Natural killer cell (primary cell): Measurements from ENCODE around the gene CATSPERZ. TPM values are rescaled to one million over a fixed set of nuclear protein-coding genes. Genes with fewer than 3 reads are reported as not detected.

Experiments
- ATAC-seq, 3 donors: fragments of 150-1000 bp in 2 of 3; fragments of 200-7000 bp in 1 of 3; cut with Tn5 transposase; 1 replicate in 1 of 3; 2 replicates in 2 of 3; pipeline ENCODE4 v1.10.0; 2021; ENCODE audit warnings: mild to moderate bottlenecking in 2 of 3, moderate library complexity in 2 of 3
- DNase-seq, 2 donors: peaks; one replicate each; pipeline versions ENCODE4 v3.0.0 to v3.0.0-alpha.2; 2013 to 2021; ENCODE audit warnings: mixed read lengths in 1 of 2
- H3K27ac ChIP-seq: one replicate; pipeline ENCODE4 v1.5.1; 2013; ENCODE audit warnings: mild to moderate bottlenecking, low read length
- H3K27me3 ChIP-seq: one replicate; pipeline ENCODE4 v1.6.1; 2013; ENCODE audit warnings: low read length; ENCODE audit not compliant: control insufficient read depth, insufficient read depth
- H3K36me3 ChIP-seq: one replicate; pipeline ENCODE4 v1.6.1; 2013; ENCODE audit warnings: low read length; ENCODE audit not compliant: control insufficient read depth, insufficient read depth
- H3K4me1 ChIP-seq: one replicate; pipeline ENCODE4 v1.6.1; 2013; ENCODE audit warnings: low read length; ENCODE audit not compliant: control insufficient read depth, insufficient read depth
- H3K4me3 ChIP-seq: one replicate; pipeline ENCODE4 v1.5.1; 2013; ENCODE audit warnings: low read length
- H3K9me3 ChIP-seq: one replicate; pipeline ENCODE4 v1.6.1; 2013; ENCODE audit warnings: low read length; ENCODE audit not compliant: control insufficient read depth, insufficient read depth
- H3K27ac Mint-ChIP-seq, 2 donors: one replicate each; pipeline ENCODE4 v1.8.0; 2022; ENCODE audit warnings: mild to moderate bottlenecking in 2 of 2, mixed read lengths in 2 of 2, moderate library complexity in 1 of 2
- H3K27me3 Mint-ChIP-seq, 2 donors: one replicate each; pipeline ENCODE4 v1.8.0; 2022; ENCODE audit warnings: low read depth in 2 of 2, mixed read lengths in 2 of 2
- H3K36me3 Mint-ChIP-seq: one replicate; pipeline ENCODE4 v1.8.0; 2022; ENCODE audit warnings: mixed read lengths
- H3K4me1 Mint-ChIP-seq, 2 donors: one replicate each; pipeline ENCODE4 v1.8.0; 2022; ENCODE audit warnings: mixed read lengths in 2 of 2
- H3K4me3 Mint-ChIP-seq: one replicate; pipeline ENCODE4 v1.8.0; 2022; ENCODE audit warnings: mild to moderate bottlenecking, moderate library complexity, mixed read lengths
- H3K9me3 Mint-ChIP-seq, 2 donors: one replicate each; pipeline ENCODE4 v1.8.0; 2022; ENCODE audit warnings: mixed read lengths in 2 of 2
- CTCF ChIP-seq: fragments of 200-600 bp; IDR thresholded peaks from one replicate; pipeline ENCODE4 v1.8.0; 2022; ENCODE audit warnings: antibody characterized with exemption
- WGBS: methylation state at CpG from one replicate; pipeline ENCODE4 v1.1.7; 2013; ENCODE audit warnings: missing lambda C conversion rate; ENCODE audit not compliant: insufficient coverage; 5-methylcytosine and 5-hydroxymethylcytosine counted together
- intact Hi-C: fragments of 100-400 bp; cut with micrococcal nuclease; formaldehyde crosslinking; loops from one replicate; pipeline ENCODE4 v1.14.2; 2022
- total RNA-seq, 4 donors: library from RNA; stranded (reverse); fragments of 120-200 nt in 1 of 4; gene quantifications; one replicate each; pipeline versions ENCODE4 v1.2.3 to v1.2.4, GENCODE V29; 2013 to 2022

Gene CATSPERZ
- total RNA-seq, 3 donors from 2014 or later (not counting 1 experiment from before 2014, with no cell fraction given) = 0.80 to 0.90 TPM; not detected in 1

- TF ChIP-seq CTCF = no peak
- peaks cover 32% of the 10 kb centered on the region for H3K36me3 ChIP-seq
- intact Hi-C loops = loop anchor here (1.0 to 5.0 kb wide), 4 partner anchors 12 to 130 kb away; partner anchors contain the start of genes CCDC88B, ESRRA and STIP1
- no peaks in the 10 kb centered on the region for H3K27me3 Mint-ChIP-seq
- H3K9me3 ChIP-seq = no peaks in the 10 kb centered on the region
- ATAC-seq (peak; percentile 62 to 84 (median 76)), DNase-seq (peak; percentile 87 to 100)
- H3K27me3 ChIP-seq = no peaks in the 10 kb centered on the region
- H3K4me3 ChIP-seq = peak within 1 kb of the TSS; percentile 91
- no peaks in the 10 kb centered on the region for H3K9me3 Mint-ChIP-seq
- peak within 1 kb of the TSS; percentile 97 for H3K4me3 Mint-ChIP-seq
- peaks cover 30% of the 10 kb centered on the region for H3K4me1 ChIP-seq
- H3K36me3 Mint-ChIP-seq = no peaks in the 10 kb centered on the region
- H3K27ac ChIP-seq = peak within 1 kb of the TSS; percentile 86
- peak within 1 kb of the TSS; percentile 88 to 99 for H3K27ac Mint-ChIP-seq
- peaks cover 54 to 61% of the 10 kb centered on the region in 2 donors for H3K4me1 Mint-ChIP-seq
- WGBS = under 1% methylated on average over 43 of the region's 43 CpGs
These were observed 17.3 kb downstream of the CATSPERZ start, which contains the start of gene TRMT112 for GRCh38 chr11:64317325-64317960. Gene TRMT112, minus strand, starts transcription at chr11:64317559. Its CDS starts 33 bp downstream, at chr11:64317526.

DNA sequence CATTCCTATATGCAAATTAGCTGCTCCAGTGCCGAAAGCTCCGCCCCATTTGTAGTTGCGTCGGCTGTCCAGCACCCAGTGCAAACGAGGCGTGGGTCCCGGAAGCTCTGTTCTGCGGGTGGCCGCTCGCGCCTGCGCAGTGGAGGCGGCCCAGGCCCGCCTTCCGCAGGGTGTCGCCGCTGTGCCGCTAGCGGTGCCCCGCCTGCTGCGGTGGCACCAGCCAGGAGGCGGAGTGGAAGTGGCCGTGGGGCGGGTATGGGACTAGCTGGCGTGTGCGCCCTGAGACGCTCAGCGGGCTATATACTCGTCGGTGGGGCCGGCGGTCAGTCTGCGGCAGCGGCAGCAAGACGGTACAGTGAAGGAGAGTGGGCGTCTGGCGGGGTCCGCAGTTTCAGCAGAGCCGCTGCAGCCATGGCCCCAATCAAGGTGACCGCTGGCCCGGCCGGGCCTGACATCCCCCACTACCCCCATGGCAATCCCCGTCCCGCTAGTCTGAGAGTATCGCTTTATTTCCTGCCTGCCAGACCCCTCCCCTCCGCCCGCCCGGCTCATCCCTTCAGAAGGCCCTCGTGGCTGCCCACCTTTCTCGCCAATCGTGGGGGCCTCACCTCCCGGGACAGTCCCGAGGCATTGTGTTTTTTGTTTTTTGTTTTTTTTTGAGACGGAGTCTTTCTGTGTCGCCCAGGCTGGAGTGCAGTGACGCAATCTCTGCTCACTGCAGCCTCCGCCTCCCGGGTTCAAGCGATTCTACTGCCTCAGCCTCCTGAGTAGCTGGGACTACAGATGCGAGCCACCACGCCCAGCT is 18.0 kb downstream of the CATSPERZ start, which contains the start of gene PRDX5:
Gene PRDX5 (plus strand): TSS at position 161 of the 805 bp plus-strand sequence. CDS start 95 bp downstream, at position 256.
- under 1% methylated on average over 60 of the region's 61 CpGs for WGBS
- Histone ChIP-seq H3K4me3 (peak within 1 kb of the TSS; percentile 91), H3K9me3 (no peaks in the 10 kb centered on the region), H3K27ac (peak within 1 kb of the TSS; percentile 86), H3K36me3 (peaks cover 34% of the 10 kb centered on the region), H3K27me3 (no peaks in the 10 kb centered on the region), H3K4me1 (peaks cover 30% of the 10 kb centered on the region)
- H3K9me3 Mint-ChIP-seq = no peaks in the 10 kb centered on the region
- no peaks in the 10 kb centered on the region for H3K27me3 Mint-ChIP-seq
- no peak for TF ChIP-seq CTCF
- H3K4me3 Mint-ChIP-seq = peak within 1 kb of the TSS; percentile 97
- DNase-seq (peak; percentile 95 to 99), ATAC-seq (peak; percentile 74 to 90 (median 78))
- H3K4me1 Mint-ChIP-seq = peaks cover 47 to 53% of the 10 kb centered on the region in 2 donors
- H3K27ac Mint-ChIP-seq = peak within 1 kb of the TSS; percentile 88 to 99
- no peaks in the 10 kb centered on the region for H3K36me3 Mint-ChIP-seq
- intact Hi-C loops = loop anchor here (1.0 to 5.0 kb wide), 5 partner anchors 13 to 131 kb away; partner anchors contain the start of genes CCDC88B, ESRRA and STIP1

DNA sequence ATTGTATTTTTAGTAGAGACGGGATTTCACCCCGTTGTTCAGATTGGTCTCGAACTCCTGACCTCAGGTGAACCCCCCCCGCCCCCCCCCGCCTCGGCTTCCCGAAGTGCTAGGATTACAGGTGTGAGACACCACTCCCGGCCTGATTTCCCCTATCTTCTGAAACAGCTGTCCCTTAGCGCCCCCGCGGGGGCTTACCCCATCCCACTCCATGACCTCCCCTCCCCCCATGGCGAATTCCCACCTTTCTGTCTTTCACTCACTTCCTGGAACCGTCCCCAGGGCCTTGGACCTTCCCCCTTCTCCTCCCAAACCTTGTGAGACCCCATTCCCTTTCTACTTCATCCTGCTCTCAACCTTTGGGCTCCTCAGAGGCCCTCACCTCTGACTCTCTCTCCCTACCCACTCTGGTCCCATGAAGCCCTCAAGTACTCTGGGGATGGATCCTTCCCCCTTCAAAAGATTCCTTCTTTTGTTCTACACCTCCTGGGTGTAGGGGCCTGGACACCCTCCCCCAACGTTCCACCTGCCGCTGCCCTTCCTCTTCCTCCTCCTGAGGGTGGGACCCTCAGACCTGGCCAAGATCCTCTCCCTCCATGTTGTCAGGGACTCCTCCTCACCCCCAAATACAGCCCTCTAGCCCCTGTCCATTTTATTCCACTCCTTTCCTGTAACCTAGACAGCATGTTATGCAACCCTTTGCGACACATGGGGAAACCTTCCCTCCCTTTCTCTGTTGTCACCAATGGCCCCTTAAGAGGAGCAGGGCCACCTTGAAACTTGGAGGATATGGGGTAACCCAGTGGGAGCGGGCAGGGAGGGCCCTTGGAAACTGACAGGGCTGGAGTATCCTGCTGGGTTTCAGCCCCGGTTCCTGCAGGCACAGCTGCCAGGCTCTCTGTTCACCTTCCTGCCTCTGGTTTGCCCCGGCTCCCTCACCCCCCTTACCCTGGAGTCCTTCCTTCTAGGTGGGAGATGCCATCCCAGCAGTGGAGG is 18.9 kb downstream of the CATSPERZ start:
- peaks cover 30% of the 10 kb centered on the region for H3K36me3 ChIP-seq
- H3K4me1 Mint-ChIP-seq = peaks cover 46 to 51% of the 10 kb centered on the region in 2 donors
- WGBS = 29% methylated on average over 15 of the region's 19 CpGs

More for the DNA sequence above, 18.9 kb downstream of the CATSPERZ start:
- H3K4me3 Mint-ChIP-seq = peak overlapping the region; percentile 97
- DNase-seq (no peak), ATAC-seq (no peak)
- Histone ChIP-seq H3K27ac (peak overlapping the region; percentile 86), H3K4me1 (peaks cover 30% of the 10 kb centered on the region), H3K9me3 (no peaks in the 10 kb centered on the region), H3K4me3 (peak overlapping the region; percentile 91), H3K27me3 (no peaks in the 10 kb centered on the region)
- intact Hi-C loops = loop anchor here (1.0 to 5.0 kb wide), 2 partner anchors 12 to 132 kb away; partner anchors contain the start of gene STIP1
- H3K27me3 Mint-ChIP-seq = no peaks in the 10 kb centered on the region
- H3K36me3 Mint-ChIP-seq = no peaks in the 10 kb centered on the region
- H3K9me3 Mint-ChIP-seq = no peaks in the 10 kb centered on the region
- peak overlapping the region; percentile 88 to 99 for H3K27ac Mint-ChIP-seq
- no peak for TF ChIP-seq CTCF
